ENCODE results near the gene BRIP1. TPM values are rescaled to one million over a fixed set of nuclear protein-coding genes. Genes with fewer than 3 reads are reported as not detected.

The BRIP1 gene
- total and polyA plus RNA-seq, 2 donors (not counting 3 experiments of a cell fraction or from before 2014, with no cell fraction given): 1.8 to 12.1 TPM

DNA sequence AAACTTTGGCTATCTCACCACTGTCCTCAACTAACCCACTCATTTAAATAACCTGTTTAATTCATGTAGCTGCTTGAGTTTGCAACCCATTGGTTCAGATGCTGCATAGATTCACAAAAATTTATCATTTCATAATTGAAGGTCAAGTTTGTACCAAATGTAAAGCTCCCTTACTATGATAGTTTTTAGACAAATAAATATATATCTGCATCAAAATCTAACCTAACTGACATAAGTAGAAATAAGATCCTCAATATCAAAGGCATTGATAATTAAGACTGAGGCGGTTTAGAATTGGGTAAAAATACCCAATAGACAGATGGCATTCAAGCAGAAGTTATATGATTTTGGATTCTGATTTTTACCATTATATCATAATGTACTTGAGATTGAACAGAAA is 139.4 kb downstream of the BRIP1 start:
- dilution Hi-C loops (cut with MboI; ENCODE audit: extremely low pct_ligation_motif_present, low sequenced_read_pairs): no loop called here
- Histone ChIP-seq H3K4me3 (replicated peaks in 1 of 3; ENCODE audit: insufficient read depth in 1 of 3, low read depth in 1 of 3, low read length in 3 of 3) (no peak overlapping the region), H4K20me1 (replicated peaks; ENCODE audit: control insufficient read depth, extremely low read depth, insufficient read depth, low read length) (peaks cover 2% of the 10 kb centered on the region), H3K9me1 (replicated peaks; ENCODE audit: control insufficient read depth, extremely low read depth, insufficient read depth, low read length) (no peaks in the 10 kb centered on the region), H3K36me3 (ENCODE audit: control insufficient read depth in 2 of 2, extremely low read depth in 1 of 2, insufficient read depth in 2 of 2, low read length in 2 of 2) (no peaks in the 10 kb centered on the region), H3K27me3 (ENCODE audit: control insufficient read depth in 2 of 2, insufficient read depth in 2 of 2, low read length in 2 of 2) (no peaks in the 10 kb centered on the region), H3K4me1 (ENCODE audit: control insufficient read depth, extremely low read depth, insufficient read depth, low read length) (no peaks in the 10 kb centered on the region), H3K27ac (ENCODE audit: insufficient read depth, low read depth, low read length) (no peak overlapping the region), H3K4me2 (ENCODE audit: insufficient read depth, low read length) (no peak overlapping the region), H3K9ac (replicated peaks; ENCODE audit: extremely low read depth, insufficient read depth, low read length) (no peak overlapping the region), H2AFZ (ENCODE audit: low read depth, low read length) (no peak overlapping the region), H3K9me3 (replicated peaks; ENCODE audit: control insufficient read depth, insufficient read depth, low read length) (no peaks in the 10 kb centered on the region), H3K79me2 (ENCODE audit: control insufficient read depth, insufficient read depth, low read length) (no peaks in the 10 kb centered on the region)
- CTCF ChIA-PET: interaction anchor here (0.8 to 1.1 kb wide), 3 partner anchors 10 to 88 kb away, joined by 3 read pairs; no protein-coding TSS in a partner anchor
- no peak for DNase-seq (ENCODE audit: low read depth, low spot score)
- intact Hi-C loops (cut with micrococcal nuclease): no loop called here
- POLR2A ChIA-PET: interaction anchor here (0.6 kb wide), 1 partner anchor 136 kb away, joined by 3 read pairs; no protein-coding TSS in a partner anchor
- no TSS peak for BruUV-seq (replicated peaks)
- TF ChIP-seq EZH2 (IDR thresholded peaks at IDR 0.05; ENCODE audit: borderline replicate concordance, low read depth, low read length, severe bottlenecking) (no peak), MYC (IDR thresholded peaks at IDR 0.05; ENCODE audit: low read depth, low read length) (no peak), GATA2 (IDR thresholded peaks at IDR 0.05; ENCODE audit: insufficient read depth, insufficient read length, low read depth, low read length) (no peak), MAX (IDR thresholded peaks at IDR 0.05; ENCODE audit: insufficient read depth, insufficient read length) (no peak), POLR2AphosphoS5 (IDR thresholded peaks at IDR 0.05; ENCODE audit: insufficient read depth, low read depth, low read length) (no peak), POLR2A (IDR thresholded peaks at IDR 0.05; ENCODE audit: low read depth, low read length) (no peak), JUN (IDR thresholded peaks at IDR 0.05; ENCODE audit: borderline replicate concordance, insufficient read depth, insufficient read length, low read depth) (no peak), FOS (IDR thresholded peaks at IDR 0.05; ENCODE audit: borderline replicate concordance, insufficient read depth, low read length) (no peak)
- TF ChIP-seq, protein P1, sequence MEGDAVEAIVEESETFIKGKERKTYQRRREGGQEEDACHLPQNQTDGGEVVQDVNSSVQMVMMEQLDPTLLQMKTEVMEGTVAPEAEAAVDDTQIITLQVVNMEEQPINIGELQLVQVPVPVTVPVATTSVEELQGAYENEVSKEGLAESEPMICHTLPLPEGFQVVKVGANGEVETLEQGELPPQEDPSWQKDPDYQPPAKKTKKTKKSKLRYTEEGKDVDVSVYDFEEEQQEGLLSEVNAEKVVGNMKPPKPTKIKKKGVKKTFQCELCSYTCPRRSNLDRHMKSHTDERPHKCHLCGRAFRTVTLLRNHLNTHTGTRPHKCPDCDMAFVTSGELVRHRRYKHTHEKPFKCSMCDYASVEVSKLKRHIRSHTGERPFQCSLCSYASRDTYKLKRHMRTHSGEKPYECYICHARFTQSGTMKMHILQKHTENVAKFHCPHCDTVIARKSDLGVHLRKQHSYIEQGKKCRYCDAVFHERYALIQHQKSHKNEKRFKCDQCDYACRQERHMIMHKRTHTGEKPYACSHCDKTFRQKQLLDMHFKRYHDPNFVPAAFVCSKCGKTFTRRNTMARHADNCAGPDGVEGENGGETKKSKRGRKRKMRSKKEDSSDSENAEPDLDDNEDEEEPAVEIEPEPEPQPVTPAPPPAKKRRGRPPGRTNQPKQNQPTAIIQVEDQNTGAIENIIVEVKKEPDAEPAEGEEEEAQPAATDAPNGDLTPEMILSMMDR (IDR thresholded peaks at IDR 0.05; ENCODE audit: extremely low read depth in 1 of 2, insufficient read depth in 1 of 2, low read depth in 1 of 2, low read length in 2 of 2): no peak
- FAIRE-seq: no peak
